Kidney (tissue), 14 donors: ENCODE measurements around the gene FCER1G. TPM values are rescaled to one million over a fixed set of nuclear protein-coding genes. Genes with fewer than 3 reads are reported as not detected.
"Not testable (repeated sequence)": the region's sequence is repeated elsewhere in the genome, so short reads cannot be mapped to it uniquely, and the experiment has no call there.

ENCODE experiments used
- DNase-seq, 5 donors: peaks; one replicate each; pipeline ENCODE4 v3.0.0-alpha.2; 2013 to 2020
- FAIRE-seq: peaks from 2 replicates; lab custom pipeline; 2012; peaks lifted over from hg19 to GRCh38; lab: Jason Lieb, UNC
- H3K27ac ChIP-seq, 2 donors: one replicate each; pipeline ENCODE4 v1.7.0; 2013; ENCODE audit warnings: low read depth in 2 of 2, low read length in 2 of 2, inconsistent platforms in 1 of 2
- H3K27me3 ChIP-seq: one replicate; pipeline ENCODE4 v1.7.1; 2013; ENCODE audit warnings: low read length, inconsistent platforms; ENCODE audit not compliant: control insufficient read depth, insufficient read depth
- H3K36me3 ChIP-seq, 3 donors: one replicate each; pipeline versions ENCODE4 v1.7.0 to v1.7.1; 2013; ENCODE audit warnings: low read length in 3 of 3, control low read depth in 1 of 3, inconsistent platforms in 1 of 3; ENCODE audit not compliant: insufficient read depth in 3 of 3, control insufficient read depth in 2 of 3
- H3K4me1 ChIP-seq, 3 donors: one replicate each; pipeline versions ENCODE4 v1.7.0 to v1.7.1; 2013; ENCODE audit warnings: low read length in 3 of 3, inconsistent platforms in 1 of 3, low read depth in 1 of 3; ENCODE audit not compliant: control insufficient read depth in 2 of 3, insufficient read depth in 2 of 3
- H3K4me3 ChIP-seq, 3 donors: one replicate each; pipeline versions ENCODE4 v1.7.0 to v1.8.1; 2013; ENCODE audit warnings: low read length in 3 of 3, control low read depth in 1 of 3, inconsistent platforms in 1 of 3
- H3K9ac ChIP-seq, 3 donors: one replicate each; pipeline versions ENCODE4 v1.7.0 to v1.7.1; 2013; ENCODE audit warnings: low read length in 3 of 3, control low read depth in 1 of 3, inconsistent platforms in 1 of 3
- H3K9me3 ChIP-seq, 3 donors: one replicate each; pipeline versions ENCODE4 v1.7.0 to v1.7.1; 2013; ENCODE audit warnings: low read length in 3 of 3, control low read depth in 1 of 3, inconsistent platforms in 1 of 3; ENCODE audit not compliant: control insufficient read depth in 2 of 3, insufficient read depth in 1 of 3
- intact Hi-C: fragments of 100-400 bp; cut with DNase I; formaldehyde crosslinking; loops from one replicate; pipeline ENCODE4 v1.11.1; 2022
- polyA plus RNA-seq: library from polyadenylated mRNA; stranded (reverse); fragments of 350-450 nt; fragmentation: Illumina TruSeq; extraction: RNeasy Lipid Tissue Mini Kit (QIAGEN cat#74804); gene quantifications from one replicate; pipeline ENCODE4 v1.2.3, GENCODE V29; 2014; ENCODE audit warnings: low read depth, low replicate concordance; ENCODE audit not compliant: insufficient read depth
- total RNA-seq: library from RNA; stranded (reverse); fragmentation: NEBNext Ultra II Directional; extraction: Animal tissue kit (Norgen Biotek cat#: 25700); gene quantifications from one replicate; pipeline ENCODE4 v1.2.1, GENCODE V29; 2021
- TF ChIP-seq, protein P1 (sequence below): IDR thresholded peaks from 3 replicates; pipeline ENCODE4 v1.5.1; 2012; ENCODE audit warnings: mild to moderate bottlenecking, moderate library complexity, borderline replicate concordance; ENCODE audit not compliant: insufficient read depth; ENCODE audit errors: extremely low read depth
- donor health status: control.
- donor health status: control.
- donor health status: control.
- donor health status: control.
- donor health status: control.
- donor health status: DM: yes; HTN: yes; CAD: no.
- donor health status: Normal renal cell carcinoma (clear cell type).

Gene FCER1G
- total and polyA plus RNA-seq, 2 donors from 2014 or later, result 38.9 to 43.4 TPM

DNA sequence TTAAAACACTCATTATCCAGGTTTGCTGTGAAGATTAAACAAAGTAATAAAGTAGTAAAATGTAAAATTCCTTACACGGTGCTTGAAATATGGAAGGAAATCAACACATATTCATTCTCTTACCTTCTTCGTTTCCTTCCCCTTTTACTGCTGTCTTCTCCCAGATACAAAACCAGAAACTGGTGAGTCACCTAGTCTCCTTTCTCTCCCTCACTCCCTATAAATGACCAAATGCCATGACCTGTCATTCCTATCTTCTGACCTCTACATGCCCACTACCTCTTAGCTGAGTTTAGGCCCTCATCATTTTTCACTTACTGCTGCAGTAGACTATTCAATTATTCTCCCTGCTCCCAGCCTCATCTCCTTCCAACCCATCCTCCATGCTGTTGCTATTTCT is 27.2 kb downstream of the FCER1G start:
- FAIRE-seq, result no peak

DNA sequence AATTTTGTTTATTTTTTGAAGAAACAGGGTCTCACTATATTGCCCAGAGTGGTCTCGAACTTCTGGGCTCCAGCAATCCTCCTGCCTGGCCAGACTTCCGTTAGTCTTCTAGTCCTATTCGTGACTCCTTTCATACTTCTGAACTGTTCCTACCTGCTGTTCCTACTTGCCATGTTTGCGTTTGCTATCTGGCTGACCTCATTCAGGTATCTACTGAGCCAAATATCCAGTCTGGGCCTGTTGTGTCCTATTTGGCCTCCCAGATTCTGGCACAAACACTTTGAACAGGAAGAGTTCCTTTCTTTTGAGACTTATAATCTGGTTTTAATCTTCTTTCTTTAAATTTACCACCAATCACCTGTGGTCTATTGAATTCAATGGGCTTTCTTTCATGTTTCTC is 29.8 kb downstream of the FCER1G start:
- H3K27me3 ChIP-seq, result no peaks in the 10 kb centered on the region
- no peak overlapping the region for H3K4me3 ChIP-seq
- no peak overlapping the region for H3K9ac ChIP-seq
- intact Hi-C loops, result no loop called here
- H3K36me3 ChIP-seq, result no peaks in the 10 kb centered on the region
- H3K4me1 ChIP-seq, result no peaks in the 10 kb centered on the region
- no peaks in the 10 kb centered on the region for H3K9me3 ChIP-seq
- TF ChIP-seq, protein P1, sequence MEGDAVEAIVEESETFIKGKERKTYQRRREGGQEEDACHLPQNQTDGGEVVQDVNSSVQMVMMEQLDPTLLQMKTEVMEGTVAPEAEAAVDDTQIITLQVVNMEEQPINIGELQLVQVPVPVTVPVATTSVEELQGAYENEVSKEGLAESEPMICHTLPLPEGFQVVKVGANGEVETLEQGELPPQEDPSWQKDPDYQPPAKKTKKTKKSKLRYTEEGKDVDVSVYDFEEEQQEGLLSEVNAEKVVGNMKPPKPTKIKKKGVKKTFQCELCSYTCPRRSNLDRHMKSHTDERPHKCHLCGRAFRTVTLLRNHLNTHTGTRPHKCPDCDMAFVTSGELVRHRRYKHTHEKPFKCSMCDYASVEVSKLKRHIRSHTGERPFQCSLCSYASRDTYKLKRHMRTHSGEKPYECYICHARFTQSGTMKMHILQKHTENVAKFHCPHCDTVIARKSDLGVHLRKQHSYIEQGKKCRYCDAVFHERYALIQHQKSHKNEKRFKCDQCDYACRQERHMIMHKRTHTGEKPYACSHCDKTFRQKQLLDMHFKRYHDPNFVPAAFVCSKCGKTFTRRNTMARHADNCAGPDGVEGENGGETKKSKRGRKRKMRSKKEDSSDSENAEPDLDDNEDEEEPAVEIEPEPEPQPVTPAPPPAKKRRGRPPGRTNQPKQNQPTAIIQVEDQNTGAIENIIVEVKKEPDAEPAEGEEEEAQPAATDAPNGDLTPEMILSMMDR, result no peak
- no peak overlapping the region for H3K27ac ChIP-seq
- FAIRE-seq (no peak), DNase-seq (no peak)

More for the DNA sequence above, 27.2 kb downstream of the FCER1G start:
- Histone ChIP-seq H3K4me1 (peaks cover 0 to 4% (median 0%) of the 10 kb centered on the region in 3 donors), H3K36me3 (no peaks in the 10 kb centered on the region), H3K4me3 (no peak overlapping the region), H3K27me3 (no peaks in the 10 kb centered on the region), H3K9ac (no peak overlapping the region), H3K9me3 (no peaks in the 10 kb centered on the region), H3K27ac (no peak overlapping the region)
- no peak for DNase-seq
- TF ChIP-seq, protein P1, result no peak
- intact Hi-C loops, result no loop called here

DNA sequence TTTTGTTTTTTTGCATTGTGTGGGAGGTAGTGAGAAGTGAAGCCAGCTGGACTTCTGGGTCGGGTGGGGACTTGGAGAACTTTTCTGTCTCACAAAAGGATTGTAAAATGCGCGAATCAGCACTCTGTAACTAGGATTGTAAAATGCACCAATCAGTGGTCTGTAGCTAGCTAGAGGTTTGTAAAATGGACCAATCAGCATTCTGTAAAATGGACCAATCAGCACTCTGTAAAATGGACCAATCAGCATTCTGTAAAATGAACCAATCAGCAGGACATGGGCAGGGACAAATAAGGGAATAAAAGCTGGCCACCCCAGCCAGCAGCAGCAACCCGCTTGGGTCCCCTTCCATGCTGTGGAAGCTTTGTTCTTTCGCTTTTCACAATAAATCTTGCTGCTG is 35.0 kb downstream of the FCER1G start:
- DNase-seq, H3K4me1 ChIP-seq, H3K9ac ChIP-seq, intact Hi-C loops, H3K9me3 ChIP-seq, H3K27me3 ChIP-seq, H3K27ac ChIP-seq, FAIRE-seq, H3K4me3 ChIP-seq, H3K36me3 ChIP-seq: not testable (repeated sequence)

DNA sequence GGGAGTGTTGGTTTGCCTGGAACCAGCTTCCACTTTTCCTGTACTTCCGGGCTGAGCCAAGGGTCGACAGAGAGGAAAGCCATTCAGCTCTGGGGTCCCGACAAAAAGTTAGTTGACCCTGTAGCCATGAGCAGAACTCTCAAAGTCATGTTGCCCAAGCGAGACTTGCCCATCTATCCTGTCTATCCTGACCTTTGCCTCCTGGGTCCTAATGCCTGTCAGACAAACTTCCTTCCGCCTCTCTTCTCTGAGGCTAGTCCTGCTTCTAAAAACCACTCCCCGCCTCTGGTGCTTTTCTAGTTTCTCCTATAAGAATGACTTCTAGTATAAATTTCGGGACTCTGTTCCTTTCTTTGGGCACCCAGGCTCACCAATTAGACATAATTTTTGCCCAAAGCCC is 35.7 kb downstream of the FCER1G start:
- no peak for FAIRE-seq
- DNase-seq, result no peak
- H3K9me3 ChIP-seq, result no peaks in the 10 kb centered on the region
- H3K4me1 ChIP-seq, result no peaks in the 10 kb centered on the region
- H3K27ac ChIP-seq, result no peak overlapping the region
- no peaks in the 10 kb centered on the region for H3K27me3 ChIP-seq
- no peaks in the 10 kb centered on the region for H3K36me3 ChIP-seq
- TF ChIP-seq, protein P1, result no peak
- intact Hi-C loops, result no loop called here
- H3K9ac ChIP-seq, result no peak overlapping the region
- H3K4me3 ChIP-seq, result no peak overlapping the region
